Islet of Langerhans (tissue), 1 donor: ENCODE results near the gene YARS1.

ENCODE experiments used
- FAIRE-seq: peaks from one replicate; lab custom pipeline; 2011; peaks lifted over from hg19 to GRCh38; lab: Jason Lieb, UNC

The YARS1 gene

DNA sequence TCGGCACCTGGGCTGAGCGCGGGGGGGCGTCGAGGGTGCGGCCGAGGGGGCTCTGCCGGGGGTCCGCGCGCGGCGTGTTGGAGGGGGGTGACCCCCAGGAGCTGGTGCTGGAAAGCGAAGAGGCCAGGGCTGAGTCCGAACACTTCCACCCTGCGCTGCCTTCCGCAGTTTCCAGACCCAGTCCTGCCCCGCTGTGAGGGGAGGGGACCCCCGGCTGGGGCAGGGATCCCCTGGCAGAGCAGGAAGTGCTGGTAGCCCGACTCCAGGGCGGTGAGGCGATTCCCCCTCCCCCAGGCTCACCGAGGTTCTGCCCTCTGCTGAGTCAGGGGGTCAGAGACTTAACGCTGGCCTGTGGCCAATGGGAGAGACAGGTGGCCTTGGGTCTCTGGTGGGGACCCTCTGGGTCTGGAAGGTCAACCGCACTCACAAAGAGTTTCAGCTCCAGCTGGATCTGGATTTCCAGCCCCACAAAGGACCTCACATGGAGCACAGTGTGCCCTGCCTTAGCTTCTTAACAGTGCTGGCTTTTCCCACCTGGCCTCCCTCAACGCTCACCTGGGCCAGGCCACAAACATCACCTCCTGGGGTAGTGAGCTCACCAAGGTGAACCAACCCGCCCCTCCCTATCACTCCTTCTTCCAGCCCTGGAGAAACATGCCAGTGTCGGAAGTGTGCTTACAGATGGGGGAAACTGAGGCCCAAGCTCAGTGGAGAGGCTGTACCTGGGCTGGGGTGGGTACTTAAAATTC, 74.8 kb downstream of the YARS1 start:
- no peak for FAIRE-seq

DNA sequence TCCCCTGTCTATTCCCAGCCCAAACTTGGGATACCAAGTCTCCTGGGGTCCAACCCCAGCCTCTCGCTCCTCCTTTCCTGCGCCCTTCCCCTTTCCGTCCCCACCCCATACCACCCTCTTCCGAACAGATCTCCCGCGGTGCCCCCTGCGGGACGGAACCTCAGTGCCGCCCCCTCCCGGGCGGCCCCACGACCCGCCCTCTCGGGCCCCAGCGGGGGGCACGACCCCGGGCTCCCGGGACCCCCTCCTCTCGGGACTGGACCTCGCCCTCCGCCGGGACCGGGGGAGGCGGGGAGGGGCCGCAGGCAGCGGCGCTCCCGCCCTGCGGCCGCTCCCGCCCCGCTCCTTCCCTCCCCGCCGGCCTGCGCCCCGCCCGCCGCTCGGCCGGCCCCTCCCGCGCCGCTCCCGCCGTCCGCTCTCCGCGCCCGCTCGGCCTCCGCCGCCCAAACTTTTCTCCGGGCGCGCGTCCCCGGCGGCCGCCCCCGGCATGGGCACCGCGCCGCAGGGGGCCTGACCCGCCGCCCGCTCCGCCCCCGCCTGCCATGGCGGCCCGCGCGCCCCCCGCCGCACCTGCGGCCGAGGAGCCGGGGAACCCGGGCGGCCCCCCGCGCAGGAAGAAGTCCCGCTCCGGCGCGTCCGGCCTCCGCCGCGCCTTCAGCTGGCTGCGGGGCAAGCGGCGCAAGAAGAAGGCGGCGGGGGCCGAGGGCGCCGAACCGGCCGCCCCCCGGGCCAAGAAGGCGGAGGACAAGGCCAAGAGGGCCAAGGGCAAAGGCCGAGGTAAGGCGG, 75.6 kb downstream of the YARS1 start:
- FAIRE-seq: no peak

DNA sequence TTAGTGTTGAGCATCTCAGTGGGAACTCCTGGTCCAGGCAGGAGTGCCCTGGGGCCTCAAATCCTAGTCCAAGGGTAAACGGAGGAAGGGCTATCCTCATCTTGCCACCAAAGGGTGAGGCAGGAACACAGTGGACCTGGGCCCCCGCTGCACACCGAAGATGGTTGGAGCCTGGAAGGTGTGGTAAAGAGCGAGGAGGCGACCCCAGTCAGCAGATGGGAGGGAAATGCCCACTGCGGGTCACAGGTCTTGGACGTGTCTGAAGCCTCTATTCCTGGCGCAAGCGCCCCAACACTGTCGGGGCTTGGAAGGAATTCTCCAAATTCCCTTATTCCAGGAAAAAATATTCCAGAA, 76.1 kb downstream of the YARS1 start:
- FAIRE-seq: no peak

DNA sequence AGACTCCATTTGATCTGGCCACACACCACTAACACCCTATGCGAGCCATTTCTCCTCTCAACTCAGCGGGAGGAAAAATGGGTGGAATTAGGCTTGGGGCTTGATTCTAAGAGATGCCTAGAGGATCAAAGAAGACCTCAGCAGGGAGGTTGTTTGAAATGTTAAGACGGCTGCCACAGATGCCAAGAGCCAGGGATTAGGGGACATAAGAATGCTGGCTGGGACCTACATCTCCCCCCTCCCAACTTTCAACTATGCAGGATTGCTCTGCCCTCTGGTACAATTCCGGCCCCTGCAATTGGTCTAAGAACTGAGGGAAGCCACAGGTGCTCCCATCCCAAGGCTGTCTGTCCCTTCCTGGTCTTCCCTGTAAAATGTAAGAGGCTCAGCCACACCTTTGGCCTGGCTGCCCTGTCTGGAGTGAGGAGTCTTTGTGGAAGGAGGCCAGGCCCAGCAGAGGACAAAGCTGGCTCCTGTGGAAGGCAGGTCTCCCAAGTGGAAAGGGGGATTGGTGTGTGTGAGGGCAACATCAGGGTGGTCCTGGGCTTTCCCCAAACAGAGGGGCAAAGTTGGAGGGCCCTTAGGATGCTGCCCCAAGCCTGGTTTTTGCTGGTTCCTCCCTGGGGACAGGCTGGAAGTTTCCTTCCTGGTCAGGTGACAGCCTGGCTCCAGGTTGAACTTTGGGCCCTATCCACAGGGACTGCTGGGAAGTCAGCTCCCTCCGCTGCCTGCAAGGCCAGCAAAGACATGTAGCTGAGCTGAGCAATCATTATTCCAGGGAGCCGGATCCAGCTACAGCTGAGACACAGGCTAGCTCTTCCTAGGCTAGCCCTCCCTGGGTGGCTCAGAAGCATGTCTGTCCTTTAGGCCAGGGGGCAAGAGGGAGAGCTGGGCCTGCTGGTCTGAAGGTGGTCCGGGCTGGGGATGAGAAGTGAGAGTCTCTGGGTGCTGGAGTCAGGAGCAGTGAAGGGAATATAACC, 80.1 kb downstream of the YARS1 start:
- no peak for FAIRE-seq

DNA sequence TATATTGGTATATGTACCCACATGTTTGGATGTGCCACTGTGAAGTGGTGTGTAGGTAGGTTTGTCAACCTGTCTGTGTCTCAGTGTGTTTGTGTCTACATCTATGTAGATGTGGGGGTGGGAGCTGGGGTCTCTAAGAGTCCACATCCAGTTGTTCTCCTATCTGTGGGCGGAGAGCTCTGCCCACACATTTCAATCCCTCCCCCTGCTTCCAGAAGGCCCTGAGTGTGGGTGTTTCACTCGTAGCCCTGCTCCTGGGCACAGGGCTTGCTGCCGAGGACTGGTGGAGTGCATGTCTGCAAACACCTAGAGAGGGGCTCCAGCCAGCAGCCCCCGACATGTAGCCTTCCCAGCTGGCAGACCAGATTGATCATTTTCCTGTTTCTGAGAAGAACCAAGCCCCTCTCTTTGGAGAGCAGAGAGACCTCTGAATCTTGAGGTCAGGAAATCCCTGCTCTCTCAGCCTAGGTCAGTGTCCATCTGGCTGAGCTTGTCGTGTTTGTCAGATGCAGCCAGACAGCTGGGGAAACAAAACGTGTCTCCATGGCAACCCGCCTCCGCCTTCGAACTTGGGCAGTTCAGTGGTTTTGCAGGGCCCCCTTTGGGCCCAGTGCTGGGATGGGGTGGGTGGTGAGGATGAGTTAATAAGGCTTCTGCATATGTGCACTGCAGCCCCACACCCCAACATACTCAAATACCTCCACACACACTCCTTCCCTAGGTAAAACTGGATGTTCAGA, 83.4 kb downstream of the YARS1 start:
- FAIRE-seq: no peak

DNA sequence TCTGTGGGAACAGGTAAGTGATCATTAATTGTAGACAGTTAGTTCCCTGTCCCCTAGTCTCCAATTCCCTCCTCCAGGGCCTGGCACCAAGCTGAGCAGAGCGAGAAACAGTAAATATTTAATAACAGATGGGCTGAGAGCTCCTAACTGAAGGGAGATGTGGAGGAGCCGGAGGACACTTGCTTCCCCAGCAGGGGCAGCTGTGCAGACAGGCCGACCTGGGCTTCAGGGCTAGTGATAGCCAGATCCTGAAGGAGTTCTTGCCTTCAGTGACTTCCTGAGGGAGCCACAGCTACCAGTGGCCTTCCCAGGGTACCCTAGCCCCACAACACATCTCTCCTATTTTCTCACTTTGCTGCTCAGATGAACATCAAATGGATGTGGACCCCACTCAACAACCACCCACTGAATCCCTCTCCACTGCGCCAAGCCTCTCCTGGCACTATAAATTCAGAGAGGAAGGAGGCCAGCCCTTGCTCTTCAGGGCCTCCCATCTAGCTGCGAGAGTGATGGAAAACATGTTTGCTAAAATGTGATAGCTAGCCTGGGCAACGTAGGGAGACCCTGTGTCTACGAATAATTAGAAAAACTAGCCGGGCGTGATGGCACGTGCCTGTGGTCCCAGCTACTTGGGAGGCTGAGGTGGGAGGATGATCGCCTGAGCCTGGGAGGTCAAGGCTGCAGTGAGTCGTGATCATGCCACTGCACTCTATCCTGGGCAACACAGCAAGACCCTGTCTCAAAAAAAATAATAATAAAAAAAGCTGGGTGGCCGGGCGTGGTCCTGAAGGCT, 87.7 kb downstream of the YARS1 start:
- no peak for FAIRE-seq

DNA sequence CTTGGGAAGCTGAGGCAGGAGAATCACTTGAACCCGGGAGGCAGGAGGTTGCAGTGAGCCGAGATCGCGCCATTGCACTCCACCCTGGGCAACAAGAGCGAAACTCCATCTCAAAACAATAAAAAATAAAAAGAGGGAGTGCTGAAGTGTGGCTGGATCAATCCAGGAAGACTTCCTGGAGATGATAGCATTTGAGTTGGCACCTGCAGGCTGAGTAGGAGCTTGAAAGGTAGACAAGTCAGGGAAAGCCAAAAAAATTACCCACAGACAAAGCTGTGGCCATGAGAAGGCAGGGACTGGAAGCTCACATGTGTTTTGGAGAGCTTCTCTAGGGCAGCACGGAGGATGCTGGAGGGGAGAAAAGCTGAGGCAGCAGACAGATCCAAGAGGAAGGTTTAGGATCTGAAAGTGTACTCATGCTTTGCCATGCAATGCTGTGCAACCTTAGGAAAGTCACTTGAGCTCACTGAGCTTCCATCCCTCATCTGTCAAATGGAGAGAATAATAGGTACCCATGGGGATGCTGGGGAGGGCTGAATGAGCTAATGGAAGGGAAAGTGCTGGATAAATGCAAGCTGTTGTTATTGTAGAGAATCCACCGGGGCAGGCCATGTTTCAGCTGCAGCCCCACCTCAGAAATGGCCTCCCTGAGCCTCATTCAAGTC, 88.6 kb downstream of the YARS1 start:
- no peak for FAIRE-seq

DNA sequence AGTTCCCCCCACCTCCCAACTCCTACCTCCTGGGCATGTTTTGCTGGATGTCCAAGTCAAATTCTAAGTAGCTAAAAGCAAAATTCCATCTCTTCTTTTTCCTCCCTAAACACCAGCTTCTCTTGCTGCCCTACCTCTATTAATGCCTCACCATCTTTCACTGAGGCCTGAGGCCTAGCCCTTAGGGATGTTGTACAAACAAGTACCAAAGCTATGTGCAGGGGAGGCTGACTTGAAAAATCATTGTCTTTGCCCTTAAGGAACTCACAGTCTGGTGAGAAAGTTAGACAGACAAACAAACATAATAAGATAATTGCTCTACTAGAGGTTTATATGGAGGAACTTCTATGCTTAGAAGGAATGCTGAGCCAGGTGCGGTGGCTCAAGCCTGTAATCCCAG, 89.3 kb downstream of the YARS1 start:
- FAIRE-seq: no peak

DNA sequence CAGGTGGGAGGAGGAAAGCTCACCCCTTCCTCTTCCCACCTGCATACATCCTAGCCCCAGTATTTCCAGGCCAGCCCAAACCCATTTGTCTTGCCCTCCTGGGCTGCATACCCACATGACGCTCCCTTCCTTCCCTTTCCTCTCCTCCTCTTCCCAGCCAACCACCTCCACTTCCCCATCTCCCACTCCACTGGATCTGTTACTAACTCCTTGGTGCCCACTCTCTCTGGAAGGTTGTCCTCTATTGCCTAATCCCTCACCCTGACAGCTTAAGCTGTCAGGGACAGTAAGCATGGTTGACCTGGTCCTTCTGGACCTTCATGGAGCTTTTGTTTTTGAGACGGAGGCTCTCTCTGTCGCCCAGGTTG, 91.6 kb downstream of the YARS1 start:
- no peak for FAIRE-seq
